ENCODE measurements around the gene DIPK1A.

Gene DIPK1A

DNA sequence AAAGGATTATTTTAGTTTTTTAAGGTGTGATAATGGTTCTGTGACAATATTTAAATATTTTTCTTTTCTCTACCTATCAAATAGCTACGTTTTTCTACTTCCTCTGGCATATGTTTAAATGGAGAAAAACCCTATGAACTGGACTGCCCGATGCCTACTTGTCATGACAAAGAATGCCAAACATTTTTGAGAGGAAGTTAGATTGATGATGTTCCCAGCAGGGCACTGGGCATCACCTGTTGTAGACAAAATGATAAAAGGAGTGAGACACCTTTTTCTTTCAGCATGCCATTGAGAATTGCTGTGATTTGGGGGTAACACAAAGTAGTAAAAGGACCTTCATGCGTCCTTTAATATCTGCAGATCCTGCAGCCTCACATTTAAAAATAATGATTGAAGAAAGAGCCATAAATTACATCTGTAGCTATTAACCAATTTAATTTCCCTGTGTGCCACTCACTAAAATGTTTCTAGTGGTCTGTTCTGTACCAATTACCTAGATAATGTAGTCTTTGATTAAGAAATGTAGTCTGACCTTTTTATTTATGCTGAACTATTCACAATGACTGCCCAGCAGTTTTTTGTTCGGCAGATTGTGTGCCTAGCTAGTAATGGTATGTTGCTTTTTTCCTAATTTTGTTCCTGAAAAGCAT, 81.8 kb downstream of the DIPK1A start:
- Histone ChIP-seq H3K79me2 (ENCODE audit: low read length) (peaks cover 49% of the 10 kb centered on the region), H3K9me3 (replicated peaks; ENCODE audit: insufficient read depth, low read length) (no peaks in the 10 kb centered on the region), H2AFZ (ENCODE audit: low read length) (no peak overlapping the region), H3K27ac (ENCODE audit: low read length) (no peak overlapping the region), H3K36me3 (replicated peaks; ENCODE audit: insufficient read depth, low read length) (no peaks in the 10 kb centered on the region), H3K4me2 (ENCODE audit: low read depth, low read length) (no peak overlapping the region), H4K20me1 (ENCODE audit: insufficient read depth, low read length) (no peaks in the 10 kb centered on the region), H3K4me1 (ENCODE audit: low read length) (peaks cover 17% of the 10 kb centered on the region; the same call in 1 of the 2 replicates), H3K4me3 (ENCODE audit: low read length) (no peak overlapping the region), H3K27me3 (replicated peaks; ENCODE audit: insufficient read depth, low read length) (no peaks in the 10 kb centered on the region), H3F3A (ENCODE audit: insufficient read depth, low read length) (peaks cover 21% of the 10 kb centered on the region), H3K9ac (ENCODE audit: low read length) (no peak overlapping the region), H3K9me2 (replicated peaks; ENCODE audit: insufficient read depth, low read length) (no peaks in the 10 kb centered on the region)
- TF ChIP-seq EZH2 (optimal IDR thresholded peaks at IDR 0.05; ENCODE audit: low read depth, low read length) = no peak
- no peak for TF ChIP-seq EZH2phosphoT487 (IDR thresholded peaks at IDR 0.05; ENCODE audit: low read length)
- TF ChIP-seq, protein P1, sequence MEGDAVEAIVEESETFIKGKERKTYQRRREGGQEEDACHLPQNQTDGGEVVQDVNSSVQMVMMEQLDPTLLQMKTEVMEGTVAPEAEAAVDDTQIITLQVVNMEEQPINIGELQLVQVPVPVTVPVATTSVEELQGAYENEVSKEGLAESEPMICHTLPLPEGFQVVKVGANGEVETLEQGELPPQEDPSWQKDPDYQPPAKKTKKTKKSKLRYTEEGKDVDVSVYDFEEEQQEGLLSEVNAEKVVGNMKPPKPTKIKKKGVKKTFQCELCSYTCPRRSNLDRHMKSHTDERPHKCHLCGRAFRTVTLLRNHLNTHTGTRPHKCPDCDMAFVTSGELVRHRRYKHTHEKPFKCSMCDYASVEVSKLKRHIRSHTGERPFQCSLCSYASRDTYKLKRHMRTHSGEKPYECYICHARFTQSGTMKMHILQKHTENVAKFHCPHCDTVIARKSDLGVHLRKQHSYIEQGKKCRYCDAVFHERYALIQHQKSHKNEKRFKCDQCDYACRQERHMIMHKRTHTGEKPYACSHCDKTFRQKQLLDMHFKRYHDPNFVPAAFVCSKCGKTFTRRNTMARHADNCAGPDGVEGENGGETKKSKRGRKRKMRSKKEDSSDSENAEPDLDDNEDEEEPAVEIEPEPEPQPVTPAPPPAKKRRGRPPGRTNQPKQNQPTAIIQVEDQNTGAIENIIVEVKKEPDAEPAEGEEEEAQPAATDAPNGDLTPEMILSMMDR (IDR thresholded peaks at IDR 0.05; ENCODE audit: low read length) = no peak
- no peak for DNase-seq

DNA sequence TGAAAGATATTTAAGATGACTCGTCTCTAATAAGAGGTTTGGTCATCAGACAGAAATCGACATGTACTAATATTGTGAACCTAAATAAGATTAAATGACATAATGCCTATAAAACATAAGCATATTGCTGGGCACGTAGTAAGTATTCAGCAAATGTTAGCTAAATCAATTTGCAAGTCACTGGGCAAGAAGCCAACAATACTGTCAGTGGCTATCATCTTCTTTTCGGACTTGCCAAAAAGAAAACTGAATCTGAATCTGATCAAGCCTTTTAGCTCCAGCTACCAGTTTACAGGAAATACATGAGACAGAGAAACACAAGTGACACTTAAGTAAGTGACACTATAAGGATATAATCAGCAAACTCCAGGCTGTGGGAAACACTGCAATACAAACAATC, 83.5 kb downstream of the DIPK1A start:
- no peaks in the 10 kb centered on the region for H3K36me3 ChIP-seq (replicated peaks; ENCODE audit: insufficient read depth, low read length)
- H3K27me3 ChIP-seq (replicated peaks; ENCODE audit: insufficient read depth, low read length) = no peaks in the 10 kb centered on the region
- H3K4me2 ChIP-seq (ENCODE audit: low read depth, low read length) = peak overlapping the region; percentile 77
- H3F3A ChIP-seq (ENCODE audit: insufficient read depth, low read length) = peaks cover 21% of the 10 kb centered on the region
- H3K27ac ChIP-seq (ENCODE audit: low read length) = peak overlapping the region; percentile 81
- peak overlapping the region; percentile 40; the same call in 1 of the 2 replicates for H3K9ac ChIP-seq (ENCODE audit: low read length)
- H2AFZ ChIP-seq (ENCODE audit: low read length) = no peak overlapping the region
- H4K20me1 ChIP-seq (ENCODE audit: insufficient read depth, low read length) = no peaks in the 10 kb centered on the region
- TF ChIP-seq EZH2phosphoT487 (IDR thresholded peaks at IDR 0.05; ENCODE audit: low read length) (no peak), EZH2 (optimal IDR thresholded peaks at IDR 0.05; ENCODE audit: low read depth, low read length) (no peak)
- TF ChIP-seq, protein P1 (IDR thresholded peaks at IDR 0.05; ENCODE audit: low read length) = no peak
- H3K79me2 ChIP-seq (ENCODE audit: low read length) = peaks cover 38% of the 10 kb centered on the region
- DNase-seq = peak; percentile 59
- H3K4me3 ChIP-seq (ENCODE audit: low read length) = peak overlapping the region; percentile 63
- no peaks in the 10 kb centered on the region for H3K9me3 ChIP-seq (replicated peaks; ENCODE audit: insufficient read depth, low read length)
- no peaks in the 10 kb centered on the region for H3K9me2 ChIP-seq (replicated peaks; ENCODE audit: insufficient read depth, low read length)
- peaks cover 9% of the 10 kb centered on the region; the same call in 1 of the 2 replicates for H3K4me1 ChIP-seq (ENCODE audit: low read length)

DNA sequence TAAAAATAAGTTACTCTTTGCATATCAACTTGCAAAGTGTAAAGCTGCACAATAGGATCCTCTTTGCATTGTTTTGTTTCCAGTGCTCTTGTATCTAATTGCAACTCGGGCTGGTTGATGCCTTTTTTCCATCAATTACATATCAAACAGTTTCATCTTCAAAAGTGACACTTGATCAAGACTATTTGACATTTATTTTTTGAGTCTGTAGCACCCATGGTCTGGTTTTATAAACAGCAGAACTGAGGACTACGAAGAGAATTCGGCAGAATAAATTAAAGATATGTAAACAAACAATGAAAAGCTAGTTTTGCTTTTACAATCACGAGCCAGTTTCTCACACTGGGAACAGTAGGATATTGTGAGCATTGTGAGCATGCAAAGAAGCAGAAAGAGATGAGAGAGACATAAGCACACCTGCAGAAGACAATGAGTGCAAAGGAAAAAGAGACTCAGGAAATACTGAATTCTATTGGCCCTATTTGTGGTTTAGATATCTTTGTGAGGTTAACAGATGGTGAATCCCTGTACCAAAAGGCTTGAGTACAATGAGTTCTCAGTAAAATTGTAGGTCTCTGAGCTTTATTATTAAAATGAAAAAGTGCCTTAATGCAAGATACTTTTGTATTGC, 84.1 kb downstream of the DIPK1A start:
- peak; percentile 64 for DNase-seq

More for the DNA sequence above, 84.1 kb downstream of the DIPK1A start:
- Histone ChIP-seq H2AFZ (ENCODE audit: low read length) (no peak overlapping the region), H3K79me2 (ENCODE audit: low read length) (peaks cover 35% of the 10 kb centered on the region), H3K9me3 (replicated peaks; ENCODE audit: insufficient read depth, low read length) (no peaks in the 10 kb centered on the region), H3K27me3 (replicated peaks; ENCODE audit: insufficient read depth, low read length) (no peaks in the 10 kb centered on the region), H3K9ac (ENCODE audit: low read length) (peak overlapping the region; percentile 40; the same call in 1 of the 2 replicates), H3K9me2 (replicated peaks; ENCODE audit: insufficient read depth, low read length) (no peaks in the 10 kb centered on the region), H3K4me1 (ENCODE audit: low read length) (peaks cover 8% of the 10 kb centered on the region; the same call in 1 of the 2 replicates), H4K20me1 (ENCODE audit: insufficient read depth, low read length) (no peaks in the 10 kb centered on the region), H3K27ac (ENCODE audit: low read length) (peak overlapping the region; percentile 81), H3F3A (ENCODE audit: insufficient read depth, low read length) (peaks cover 21% of the 10 kb centered on the region), H3K36me3 (replicated peaks; ENCODE audit: insufficient read depth, low read length) (no peaks in the 10 kb centered on the region), H3K4me3 (ENCODE audit: low read length) (peak overlapping the region; percentile 63), H3K4me2 (ENCODE audit: low read depth, low read length) (peak overlapping the region; percentile 77)
- TF ChIP-seq, protein P1 (IDR thresholded peaks at IDR 0.05; ENCODE audit: low read length) = no peak
- TF ChIP-seq EZH2phosphoT487 (IDR thresholded peaks at IDR 0.05; ENCODE audit: low read length) (no peak), EZH2 (optimal IDR thresholded peaks at IDR 0.05; ENCODE audit: low read depth, low read length) (no peak)
